Measurements from ENCODE around the gene OR6C70. TPM values are rescaled to one million over a fixed set of nuclear protein-coding genes. Genes with fewer than 3 reads are reported as not detected.

Gene OR6C70
- total and polyA plus RNA-seq, 2 of the 4 experiments (the other 2 are of a cell fraction): not detected

GRCh38 chr12:55428331-55429243 lies 41.4 kb downstream of the OR6C70 start:
- Histone ChIP-seq H3K4me1 (ENCODE audit: control insufficient read depth, insufficient read depth, low read length) (no peaks in the 10 kb centered on the region), H3K79me1 (ENCODE audit: low read depth in 1 of 2, low read length in 2 of 2) (no peaks in the 10 kb centered on the region), H4K8ac (ENCODE audit: low read depth in 2 of 2, low read length in 2 of 2) (no peak overlapping the region), H2BK20ac (ENCODE audit: low read depth, low read length) (no peak overlapping the region), H3K14ac (replicated peaks; ENCODE audit: low read depth, low read length) (no peak overlapping the region), H2BK120ac (ENCODE audit: low read depth, low read length) (no peak overlapping the region), H3K4ac (ENCODE audit: low read depth, low read length) (no peak overlapping the region), H3K23ac (ENCODE audit: low read depth, low read length) (no peak overlapping the region), H3K56ac (ENCODE audit: extremely low read depth, insufficient read depth, low read length) (no peak overlapping the region), H2AK9ac (replicated peaks; ENCODE audit: low read depth, low read length, poor library complexity) (no peak overlapping the region), H3K4me3 (ENCODE audit: insufficient read depth, low read depth, low read length) (no peak overlapping the region), H2BK5ac (ENCODE audit: low read depth, low read length, poor library complexity, severe bottlenecking) (no peak overlapping the region), H4K91ac (ENCODE audit: insufficient read depth, low read depth, low read length) (no peak overlapping the region), H3K27me3 (ENCODE audit: control insufficient read depth, insufficient read depth, low read length) (no peaks in the 10 kb centered on the region), H2AFZ (replicated peaks; ENCODE audit: low read length, poor library complexity) (no peak overlapping the region), H3K18ac (ENCODE audit: low read depth, low read length) (no peak overlapping the region), H4K20me1 (ENCODE audit: insufficient read depth, low read length) (no peaks in the 10 kb centered on the region), H3K27ac (ENCODE audit: insufficient read depth, low read length) (no peak overlapping the region), H3K9me3 (ENCODE audit: control insufficient read depth, insufficient read depth, low read length) (no peaks in the 10 kb centered on the region), H3K9me1 (ENCODE audit: insufficient read depth, low read length) (no peaks in the 10 kb centered on the region), H3K4me2 (ENCODE audit: low read depth, low read length) (no peak overlapping the region), H3K9ac (ENCODE audit: low read depth, low read length) (no peak overlapping the region), H2BK15ac (ENCODE audit: low read depth, low read length) (no peak overlapping the region), H3K36me3 (ENCODE audit: control insufficient read depth, insufficient read depth, low read length) (no peaks in the 10 kb centered on the region), H4K5ac (ENCODE audit: low read depth, low read length) (no peak overlapping the region), H2AK5ac (ENCODE audit: low read depth, low read length) (no peak overlapping the region)
- CTCF ChIA-PET: no interaction called here
- WGBS, 2 experiments (ENCODE audit: extremely low coverage in 2 of 2, insufficient read length in 1 of 2): no CpG with 5 or more reads among the region's 1 CpG
- TF ChIP-seq RAD21 (IDR thresholded peaks at IDR 0.05; ENCODE audit: low read length) (no peak), BHLHE40 (IDR thresholded peaks at IDR 0.05; ENCODE audit: low read depth, low read length) (no peak), MAFK (IDR thresholded peaks at IDR 0.05; ENCODE audit: low read depth, low read length) (no peak)
- BruUV-seq (replicated peaks): no TSS peak
- ATAC-seq (ENCODE audit: low read depth) (no peak), DNase-seq (no peak)
- dilution Hi-C loops (cut with HindIII; ENCODE audit: low sequenced_read_pairs, unreplicated experiment) (no loop called here), intact Hi-C loops (cut with micrococcal nuclease) (no loop called here), in situ Hi-C loops (cut with MboI; ENCODE audit: low sequenced_read_pairs) (no loop called here)
- POLR2A ChIA-PET (ENCODE audit: unreplicated experiment): no interaction called here
